Measurements from ENCODE around the gene SMU1. TPM values are rescaled to one million over a fixed set of nuclear protein-coding genes. Genes with fewer than 3 reads are reported as not detected.

SMU1 gene
- total RNA-seq, 2 donors from 2014 or later = 14.2 to 16.7 TPM

DNA sequence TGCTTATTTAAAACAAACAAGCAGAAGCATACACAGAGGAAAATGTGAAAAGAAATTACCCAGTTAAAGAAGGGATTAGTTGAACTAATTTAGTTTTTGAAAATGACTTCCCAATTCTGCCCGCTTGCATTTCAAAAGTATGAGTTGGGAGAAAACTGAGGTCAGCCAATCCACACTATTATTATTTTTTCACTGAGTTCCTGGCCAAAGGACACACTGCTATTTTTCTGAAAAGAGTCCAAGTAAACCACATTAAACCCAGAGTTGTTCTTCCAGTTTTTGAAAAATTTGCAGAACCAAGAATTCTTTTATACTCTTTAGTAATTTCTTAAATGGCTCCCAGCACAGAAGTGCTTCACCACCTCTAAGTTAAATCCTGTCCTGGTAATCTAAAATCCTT, 7.5 kb downstream of the SMU1 start:
- intact Hi-C loops (cut with DNase I) = no loop called here
- ATAC-seq = no peak

DNA sequence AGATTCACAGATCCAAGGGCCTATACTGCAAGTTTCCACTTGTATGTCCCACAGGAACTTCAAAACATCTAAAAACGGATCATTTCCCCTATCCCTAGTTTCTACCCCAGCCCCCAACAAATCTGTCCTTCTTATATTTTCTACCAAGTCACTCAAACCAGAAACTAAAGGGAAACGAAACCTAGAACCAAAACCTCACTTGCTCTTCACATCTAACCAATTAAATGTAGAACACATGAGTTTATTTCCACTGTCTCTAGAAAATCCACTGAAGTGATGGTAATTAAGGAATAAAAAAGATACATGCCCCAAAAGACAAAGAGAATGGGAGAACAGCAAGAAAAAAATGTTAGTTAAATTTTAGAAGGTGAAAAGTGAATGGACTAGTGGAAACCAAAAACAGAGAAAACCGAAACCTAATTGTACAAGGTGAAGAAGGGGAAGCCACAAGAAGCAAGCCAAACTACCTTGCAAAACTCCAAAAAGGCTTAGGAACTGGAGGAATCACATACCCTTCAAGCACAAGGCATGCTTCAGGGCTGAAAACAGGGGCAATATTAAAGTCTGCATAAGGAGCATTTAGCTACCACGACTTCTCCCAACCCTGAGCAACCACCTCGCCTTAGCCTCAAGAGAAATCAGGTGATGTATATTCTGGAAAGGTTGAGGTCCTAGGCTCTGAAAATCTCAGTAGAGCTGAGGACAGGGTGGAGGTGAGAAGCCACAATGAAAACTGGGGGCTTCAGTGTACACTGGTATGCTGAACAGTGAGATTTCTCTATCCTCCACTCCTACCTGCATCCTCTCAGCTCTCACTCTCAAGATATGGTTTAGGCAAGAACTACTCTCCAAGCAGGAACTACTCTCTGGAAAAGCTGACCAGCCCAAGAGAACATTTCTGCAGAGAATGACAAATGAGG, 11.1 kb downstream of the SMU1 start:
- DNase-seq (no peak), ATAC-seq (no peak)
- intact Hi-C loops (cut with DNase I) = no loop called here

More for the DNA sequence above, 7.5 kb downstream of the SMU1 start:
- no peak for DNase-seq

DNA sequence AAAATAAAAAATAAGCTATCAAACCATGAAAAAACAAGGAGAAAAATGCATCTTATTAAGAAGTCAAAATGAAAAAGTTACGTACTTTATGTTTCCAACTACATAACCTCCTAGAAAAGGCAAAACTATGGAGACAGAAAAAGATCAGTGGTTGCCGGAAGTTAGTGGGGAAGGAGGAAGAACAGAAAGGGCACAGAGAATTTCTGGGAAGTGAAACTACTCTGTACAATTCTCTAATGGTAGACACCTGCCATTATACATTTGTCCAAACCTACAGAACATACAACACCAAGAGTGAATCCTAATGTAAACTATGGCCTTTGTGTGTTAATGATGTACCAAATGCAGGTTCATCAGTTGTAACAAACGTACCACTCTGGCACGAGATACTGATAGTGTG, 25.3 kb downstream of the SMU1 start:
- ATAC-seq = no peak
- DNase-seq = no peak
- intact Hi-C loops (cut with DNase I) = no loop called here

DNA sequence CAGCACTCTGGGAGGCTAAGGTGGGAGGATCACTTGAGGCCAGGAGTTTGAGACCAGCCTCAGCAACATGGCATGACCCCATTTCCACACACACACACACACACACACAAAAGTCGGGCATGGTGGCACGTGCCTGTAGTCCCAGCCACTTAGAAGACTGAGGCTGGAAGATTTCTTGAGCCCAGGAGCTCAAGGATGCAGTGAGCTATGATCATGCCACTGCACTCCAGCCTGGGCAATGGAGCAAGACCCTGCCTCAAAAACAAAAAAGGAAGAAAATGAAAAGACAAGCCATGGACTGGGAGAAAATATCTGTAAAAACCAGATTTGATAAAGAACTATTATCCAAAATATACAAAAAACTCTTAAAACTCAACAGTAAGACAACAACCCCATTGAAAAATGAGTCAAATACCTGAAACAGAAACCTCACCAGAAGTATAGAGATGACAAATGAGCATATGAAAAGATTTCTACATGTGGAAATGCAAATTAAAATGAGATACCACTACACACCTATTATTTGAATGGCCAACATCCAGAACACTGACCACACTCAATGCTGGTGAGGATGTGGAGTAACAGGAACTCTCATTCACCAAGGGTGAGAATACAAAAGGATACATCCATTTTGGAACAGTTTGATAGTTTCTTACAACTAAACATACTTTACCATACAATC, 26.7 kb downstream of the SMU1 start:
- DNase-seq (no peak), ATAC-seq (no peak)
- intact Hi-C loops (cut with DNase I) = no loop called here

DNA sequence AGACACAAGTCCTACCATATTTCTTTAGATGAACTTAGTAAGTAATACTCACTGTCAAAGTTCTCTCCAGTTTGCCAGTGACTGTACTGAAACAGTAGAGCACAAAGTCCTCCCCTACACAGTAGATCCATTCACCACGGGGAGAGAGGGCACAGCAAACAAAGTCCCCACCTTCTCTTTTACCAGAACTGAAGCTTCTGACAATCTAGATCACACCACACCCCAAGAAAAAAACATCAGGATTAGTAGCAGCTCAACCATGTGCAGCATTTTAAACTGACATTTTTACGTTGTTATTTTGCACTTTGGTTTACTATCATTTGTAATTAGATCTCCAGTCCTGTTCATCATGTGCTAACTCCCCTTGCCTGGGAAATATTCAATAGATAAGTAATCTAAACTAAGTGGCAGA, 28.4 kb downstream of the SMU1 start:
- ATAC-seq (no peak), DNase-seq (no peak)
- intact Hi-C loops (cut with DNase I) = no loop called here

DNA sequence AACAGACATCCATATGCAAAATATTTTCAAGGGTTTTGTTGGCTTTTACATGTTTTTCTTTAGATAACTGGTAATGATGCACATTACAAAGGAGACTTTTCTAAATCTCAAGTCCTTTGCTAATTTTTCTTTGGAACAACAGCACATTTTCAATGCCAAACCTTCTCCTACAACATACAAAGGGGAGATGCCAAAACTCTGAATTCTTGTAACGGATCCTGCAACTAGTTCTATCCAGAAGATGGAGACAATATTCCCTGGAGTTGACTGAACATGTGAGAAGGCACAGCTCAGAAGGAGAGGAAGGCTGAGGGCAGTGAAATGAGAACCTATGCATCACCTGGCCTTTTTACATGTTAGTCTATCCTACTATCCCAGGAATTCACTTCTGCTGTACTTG, 30.4 kb downstream of the SMU1 start:
- no peak for DNase-seq

DNA sequence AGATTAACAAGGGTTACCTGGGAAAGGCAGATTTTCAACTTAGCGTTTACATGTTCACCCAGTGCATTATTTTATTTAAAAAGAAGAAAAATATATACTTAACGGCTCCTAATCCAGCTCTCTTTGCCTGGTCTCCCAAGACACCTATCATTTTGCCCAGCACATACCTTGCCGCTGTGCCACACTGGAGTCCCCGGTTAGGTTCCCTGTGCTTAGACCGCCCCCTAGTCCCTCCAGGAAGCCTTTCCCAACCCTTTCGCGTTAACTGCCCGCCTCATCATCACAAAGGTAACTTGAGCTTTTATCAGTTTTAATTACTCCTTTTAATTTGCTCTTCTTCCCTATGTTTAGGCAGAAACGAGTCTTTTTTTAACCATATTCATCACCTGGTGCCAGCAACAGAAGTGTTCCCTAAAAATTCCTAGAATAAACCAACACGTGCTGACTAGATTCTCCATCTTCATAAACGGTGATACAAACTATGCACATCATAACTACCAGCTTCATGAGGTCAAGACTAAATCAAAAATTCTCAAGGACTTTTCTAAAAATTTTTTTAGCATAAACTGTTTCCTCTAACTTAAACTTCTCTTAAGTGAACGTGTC, 31.7 kb downstream of the SMU1 start:
- intact Hi-C loops (cut with DNase I) = no loop called here

More for the DNA sequence above, 30.4 kb downstream of the SMU1 start:
- intact Hi-C loops (cut with DNase I) = no loop called here
- ATAC-seq = no peak

DNA sequence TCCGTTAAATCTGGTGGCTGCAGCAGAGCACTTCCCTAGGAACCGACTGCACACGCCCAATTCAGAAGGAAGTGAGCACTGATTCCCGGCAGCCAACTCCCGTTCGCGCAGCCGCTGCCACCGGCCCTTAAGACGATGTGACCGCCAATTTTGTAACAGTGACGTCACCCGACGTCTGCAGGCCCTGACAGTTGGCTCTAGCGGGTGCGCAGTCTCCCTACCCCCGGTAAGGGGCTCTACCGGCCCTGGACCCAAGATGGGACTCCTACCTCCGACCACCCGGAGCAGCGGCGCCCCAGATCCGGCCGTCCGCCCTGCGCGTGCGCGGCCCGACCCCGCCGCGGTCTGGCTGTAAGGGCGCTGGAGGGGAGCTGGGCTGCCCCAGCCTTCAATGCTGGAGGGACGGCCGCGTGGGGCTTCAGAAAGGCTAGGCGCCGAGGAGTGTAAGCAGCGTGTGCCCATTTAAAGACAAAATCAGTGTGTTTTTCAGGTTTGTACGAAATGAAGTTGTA, 32.3 kb downstream of the SMU1 start:
- DNase-seq (peak; percentile 92), ATAC-seq (peak; percentile 93)
- intact Hi-C loops (cut with DNase I) = no loop called here

More for the DNA sequence above, 31.7 kb downstream of the SMU1 start:
- ATAC-seq (peak; percentile 29 to 41), DNase-seq (no peak)

DNA sequence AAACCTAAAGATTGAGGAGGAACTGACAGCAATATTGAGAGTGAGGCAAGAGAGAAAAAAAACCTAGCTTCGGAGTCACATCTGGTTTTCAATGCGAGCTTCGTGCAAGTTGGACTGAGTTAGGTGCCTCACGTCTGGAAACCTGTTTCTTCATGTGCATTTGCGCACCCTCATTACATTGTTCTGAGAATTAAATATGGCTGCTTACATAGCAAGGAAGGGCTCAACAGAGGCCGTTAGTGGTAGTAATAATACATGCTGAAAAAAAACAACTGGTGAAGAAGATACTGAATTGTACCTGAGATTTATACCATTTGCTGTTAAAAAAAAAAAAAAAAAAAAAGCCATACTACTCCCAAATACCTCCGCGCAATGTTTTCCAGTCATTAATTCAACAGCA, 32.8 kb downstream of the SMU1 start:
- DNase-seq = no peak
- intact Hi-C loops (cut with DNase I) = no loop called here
- no peak for ATAC-seq

DNA sequence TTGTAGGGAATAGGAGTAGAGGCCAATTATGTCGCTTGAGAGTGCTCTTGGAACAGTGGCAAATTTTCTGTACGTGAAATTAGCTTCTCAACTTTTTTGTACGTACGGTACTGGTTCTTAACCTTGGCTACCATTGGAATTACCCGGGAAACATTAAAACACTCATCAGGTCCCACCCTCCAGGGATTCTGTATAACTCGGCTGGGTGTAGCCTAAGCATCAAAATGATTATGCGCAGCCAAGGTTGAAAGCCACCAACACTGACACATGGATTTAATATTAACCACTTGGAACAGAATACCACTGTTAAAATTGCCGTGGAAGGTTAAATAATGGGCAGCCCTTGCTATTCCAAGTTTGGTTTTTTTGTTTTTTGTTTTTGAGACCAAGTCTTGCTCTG, 34.0 kb downstream of the SMU1 start:
- ATAC-seq = no peak
- intact Hi-C loops (cut with DNase I) = no loop called here

DNA sequence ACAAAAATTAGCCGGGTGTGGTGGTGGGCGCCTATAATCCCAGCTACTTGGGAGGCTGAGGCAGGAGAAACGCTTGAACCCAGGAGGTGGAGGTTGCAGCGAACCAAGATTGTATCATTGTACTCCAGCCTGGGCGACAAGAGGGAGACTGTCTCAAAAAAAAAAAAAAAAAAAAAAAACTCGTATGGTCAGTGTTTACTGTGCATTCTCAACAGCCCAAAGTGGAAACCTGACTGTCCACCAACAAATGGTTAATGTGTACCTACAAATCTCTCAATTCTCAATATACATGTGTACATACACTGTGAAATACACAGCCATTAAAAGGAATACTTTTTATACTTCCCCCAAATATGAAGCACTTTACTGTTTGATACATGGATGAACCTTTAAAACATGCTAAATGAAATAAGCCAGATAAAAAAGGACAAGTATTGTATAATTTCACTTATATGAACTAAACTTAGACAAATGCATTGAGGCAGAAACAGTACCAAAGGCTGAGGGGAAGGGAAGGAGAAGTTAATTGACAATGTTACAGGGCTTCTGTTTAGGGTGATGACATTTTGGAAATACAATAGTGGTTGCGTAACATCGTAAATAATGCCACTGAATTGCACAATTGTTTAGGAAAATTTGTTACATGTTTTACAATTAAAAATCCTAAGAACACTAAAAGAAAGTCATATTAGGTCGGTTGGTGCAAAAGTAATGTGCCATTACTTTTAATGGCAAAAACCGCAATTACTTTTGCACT, 34.9 kb downstream of the SMU1 start:
- intact Hi-C loops (cut with DNase I) = no loop called here
- DNase-seq (no peak), ATAC-seq (no peak)

More for the DNA sequence above, 34.0 kb downstream of the SMU1 start:
- no peak for DNase-seq

DNA sequence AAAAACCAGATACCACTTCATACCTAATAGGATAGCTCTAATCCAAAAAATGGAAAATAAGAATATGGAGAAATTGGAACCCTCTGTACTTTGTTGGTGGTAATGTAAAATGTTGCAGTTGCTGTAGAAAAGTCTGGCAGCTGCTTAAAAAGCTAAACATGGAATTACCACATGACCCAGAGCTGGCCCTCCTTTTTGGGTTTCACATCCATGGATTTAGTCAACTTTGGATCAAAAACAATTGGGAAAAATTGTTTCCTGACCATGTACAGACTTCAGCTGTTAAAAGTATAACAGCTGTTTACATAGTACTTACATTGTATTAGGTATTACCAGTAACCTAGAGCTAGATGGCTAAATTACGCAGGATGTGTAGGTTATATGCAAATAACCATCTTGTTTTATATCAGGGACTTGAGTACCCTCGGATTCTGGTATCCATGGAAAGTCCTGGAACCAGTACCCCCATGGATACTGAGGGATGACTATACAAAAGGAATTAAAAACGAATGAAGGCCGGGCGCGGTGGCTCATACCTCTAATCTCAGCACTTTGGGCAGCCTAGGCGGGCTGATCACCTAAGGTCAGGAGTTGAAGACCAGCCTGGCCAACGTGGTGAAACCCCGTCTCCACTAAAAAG, 35.6 kb downstream of the SMU1 start:
- DNase-seq = no peak
- no peak for ATAC-seq
- intact Hi-C loops (cut with DNase I) = no loop called here

DNA sequence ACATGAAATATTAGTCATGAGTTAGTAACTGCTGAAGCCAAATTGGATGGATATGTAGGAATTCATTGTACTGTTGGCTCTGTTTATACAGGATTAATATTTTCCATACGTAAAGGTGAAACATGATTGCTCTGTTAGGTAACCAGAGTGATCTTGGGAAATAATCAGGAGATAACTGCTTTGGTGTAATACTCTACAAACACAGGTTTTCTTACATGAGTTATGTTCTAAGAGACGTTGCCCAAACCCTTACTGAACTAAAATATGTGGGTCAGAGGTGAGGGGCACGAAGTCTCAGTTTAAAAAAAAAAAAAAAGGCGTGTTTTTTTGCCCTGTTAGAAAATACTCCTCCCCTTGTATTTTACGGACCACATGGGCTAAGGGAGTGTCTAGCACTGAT, 43.6 kb downstream of the SMU1 start:
- no peak for ATAC-seq
- no peak for DNase-seq
- intact Hi-C loops (cut with DNase I) = no loop called here

DNA sequence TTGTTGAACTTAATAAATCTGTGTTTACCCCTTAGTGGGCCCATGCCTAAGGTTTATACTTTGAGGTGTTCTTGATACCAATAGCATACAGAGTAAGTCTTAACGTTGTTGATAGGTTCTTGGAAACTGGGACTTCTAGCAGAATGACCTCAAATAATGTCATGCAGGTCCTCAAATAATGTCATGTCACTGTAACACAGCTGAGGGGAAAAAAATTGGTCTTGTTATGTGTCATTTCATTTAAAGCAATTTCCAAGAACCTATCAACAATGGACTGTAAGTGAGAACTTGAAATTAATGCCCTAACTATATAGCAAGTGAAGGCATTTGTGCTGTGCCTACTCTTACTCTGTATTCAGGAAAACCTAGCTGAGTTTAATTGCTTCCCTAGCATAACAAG, 44.2 kb downstream of the SMU1 start:
- DNase-seq (no peak), ATAC-seq (no peak)
- intact Hi-C loops (cut with DNase I) = no loop called here

DNA sequence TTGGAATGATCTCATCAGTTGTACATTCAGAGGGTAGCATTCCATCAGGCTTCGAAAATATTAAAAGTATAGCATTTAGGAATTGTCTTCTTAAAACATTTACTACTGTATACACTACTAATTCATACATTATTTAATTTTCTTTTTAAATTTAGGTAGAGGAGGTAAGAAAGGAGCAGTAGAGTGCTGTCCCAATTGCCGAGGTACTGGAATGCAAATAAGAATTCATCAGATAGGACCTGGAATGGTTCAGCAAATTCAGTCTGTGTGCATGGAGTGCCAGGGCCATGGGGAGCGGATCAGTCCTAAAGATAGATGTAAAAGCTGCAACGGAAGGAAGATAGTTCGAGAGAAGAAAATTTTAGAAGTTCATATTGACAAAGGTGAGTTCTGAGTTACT, 46.2 kb downstream of the SMU1 start:
- no peak for DNase-seq
- intact Hi-C loops (cut with DNase I) = no loop called here
- ATAC-seq = no peak

DNA sequence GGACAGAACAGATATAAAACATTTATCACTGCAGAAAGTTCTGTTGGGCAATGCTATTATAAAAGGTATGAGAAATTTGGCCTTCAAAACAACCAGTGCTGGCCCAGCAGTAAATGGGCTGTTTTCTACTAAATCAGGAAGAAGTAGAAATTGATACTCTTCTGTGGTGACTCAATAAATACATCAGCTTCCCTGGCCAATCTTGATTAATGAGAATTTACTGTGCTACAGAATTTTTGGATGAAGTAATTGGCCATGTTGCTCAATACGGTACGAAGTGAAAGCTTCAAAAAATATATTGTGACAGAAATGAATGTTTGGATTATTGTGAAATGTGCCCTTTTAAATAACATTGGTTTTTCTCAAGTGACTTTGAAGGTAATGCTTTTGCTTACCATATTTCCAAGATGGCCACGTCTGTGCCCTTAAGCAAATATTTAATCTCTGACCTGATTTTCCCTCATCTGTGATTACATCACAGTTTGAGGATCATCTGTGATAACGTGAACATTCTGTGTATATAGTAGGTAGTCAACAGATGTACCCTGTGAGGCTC, 47.2 kb downstream of the SMU1 start:
- DNase-seq (no peak), ATAC-seq (no peak)
- intact Hi-C loops (cut with DNase I) = no loop called here

DNA sequence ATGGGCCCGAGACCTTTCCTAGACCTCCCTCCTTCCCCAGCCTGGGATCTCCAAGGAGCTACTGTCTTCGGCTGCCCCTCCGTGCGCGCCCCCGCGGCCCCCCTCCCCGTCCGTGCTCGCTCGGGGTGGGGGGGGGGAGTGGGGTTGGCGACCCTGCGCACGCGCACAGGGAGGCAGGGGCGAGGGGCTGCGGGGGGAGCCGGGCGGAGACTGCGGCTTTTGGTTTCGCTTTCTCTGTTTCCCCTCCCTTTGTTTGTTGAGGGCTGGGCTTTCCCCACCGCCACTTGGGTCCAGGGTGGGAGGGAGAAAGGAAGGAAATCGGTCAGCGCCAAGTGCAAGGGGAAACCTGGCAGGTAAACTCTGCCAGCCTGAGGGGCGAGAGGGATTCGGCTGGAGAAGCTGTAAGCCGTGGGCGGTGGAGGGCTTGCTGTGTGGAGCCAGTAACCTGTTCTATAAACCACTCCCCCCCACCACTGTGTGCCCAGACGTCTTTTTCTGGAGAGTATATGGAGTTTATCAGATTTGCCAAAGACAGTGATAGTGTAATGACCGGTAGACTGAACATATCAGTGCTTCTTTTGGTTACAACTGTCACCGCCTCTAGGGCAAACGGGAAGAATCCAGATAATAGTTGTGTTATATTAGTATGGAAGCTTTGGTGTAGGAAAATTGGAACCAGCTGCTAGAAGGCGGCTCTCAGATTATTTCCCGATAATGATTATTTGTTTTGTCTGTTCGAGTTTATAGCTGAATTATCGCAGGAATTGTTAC, 50.7 kb downstream of the SMU1 start:
- ATAC-seq (peak; percentile 62 to 63), DNase-seq (peak; percentile 62)
- intact Hi-C loops (cut with DNase I) = no loop called here
